HepG2 (cell line): Measurements from ENCODE around the gene PLBD2.

Source experiments
- CEBPG ChIP-seq: IDR thresholded peaks from 2 replicates; pipeline ENCODE4 v1.6.1; 2016
- CTCF ChIP-seq: sonication (generic); formaldehyde crosslinking; IDR thresholded peaks from 2 replicates; pipeline ENCODE4 v1.5.0; 2020; ENCODE audit warnings: mild to moderate bottlenecking, missing genetic modification reagents, moderate library complexity
- FOXK1 ChIP-seq: sonication (generic); formaldehyde crosslinking; IDR thresholded peaks from 2 replicates; pipeline ENCODE4 v1.4.0; 2020; ENCODE audit warnings: low read depth, missing genetic modification reagents, borderline replicate concordance
- HDAC6 ChIP-seq: fragments of 200-600 bp; sonication (generic); IDR thresholded peaks from 2 replicates; pipeline ENCODE4 v1.7.0; 2017; ENCODE audit warnings: mild to moderate bottlenecking, antibody characterized with exemption, low read length, low read depth
- HNRNPL ChIP-seq: fragments of 200-400 bp; formaldehyde crosslinking; IDR thresholded peaks from 2 replicates; pipeline ENCODE4 v1.6.1; 2017; ENCODE audit warnings: mild to moderate bottlenecking, low read depth, low read length
- TF ChIP-seq, protein P1 (sequence below), 2 experiments: sonication (generic) in 1 of 2; formaldehyde crosslinking in 1 of 2; IDR thresholded peaks; 2 replicates each; pipeline versions ENCODE4 v1.5.1 to v1.6.1; 2011 to 2020; ENCODE audit warnings: borderline replicate concordance in 1 of 2, low read depth in 1 of 2, low read length in 1 of 2, mild to moderate bottlenecking in 1 of 2, missing genetic modification reagents in 1 of 2, moderate library complexity in 1 of 2

GRCh38 chr12:113424456-113424855 lies 66.1 kb downstream of the PLBD2 start:
- TF ChIP-seq CTCF (CRISPR knock-in tag) (no peak), FOXK1 (CRISPR knock-in tag) (no peak), HNRNPL (no peak), CEBPG (no peak), HDAC6 (no peak)
- TF ChIP-seq, protein P1, sequence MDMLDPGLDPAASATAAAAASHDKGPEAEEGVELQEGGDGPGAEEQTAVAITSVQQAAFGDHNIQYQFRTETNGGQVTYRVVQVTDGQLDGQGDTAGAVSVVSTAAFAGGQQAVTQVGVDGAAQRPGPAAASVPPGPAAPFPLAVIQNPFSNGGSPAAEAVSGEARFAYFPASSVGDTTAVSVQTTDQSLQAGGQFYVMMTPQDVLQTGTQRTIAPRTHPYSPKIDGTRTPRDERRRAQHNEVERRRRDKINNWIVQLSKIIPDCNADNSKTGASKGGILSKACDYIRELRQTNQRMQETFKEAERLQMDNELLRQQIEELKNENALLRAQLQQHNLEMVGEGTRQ (IDR thresholded peaks at IDR 0.05; ENCODE audit: low read depth, low read length) = no peak
- TF ChIP-seq, protein P1 (CRISPR knock-in tag; IDR thresholded peaks at IDR 0.05; ENCODE audit: borderline replicate concordance) = no peak
